ENCODE data around the gene RAMAC. TPM values are rescaled to one million over a fixed set of nuclear protein-coding genes. Genes with fewer than 3 reads are reported as not detected.

The RAMAC gene
- polyA plus RNA-seq, 2 of the 4 experiments (the other 2 are of a cell fraction), result 38.9 to 68.1 TPM

GRCh38 chr15:83010709-83011270, 24.8 kb downstream of the RAMAC start:
- ChIA-PET CTCF (interaction anchor here (0.6 to 5.4 kb wide), 43 partner anchors 7 to 476 kb away, joined by 3 to 60 read pairs (median 5); partner anchors contain the start of genes BTBD1, RPS17 and SH3GL3), POLR2A (interaction anchor here (0.6 to 2.6 kb wide), 7 partner anchors 9 to 470 kb away, joined by 3 to 16 read pairs (median 9); partner anchors contain the start of genes BTBD1, RAMAC and RPS17)
- peak; percentile 88 to 94 for DNase-seq (ENCODE audit: low read depth in 1 of 2, low spot score in 1 of 2)
- no peaks in the 10 kb centered on the region for H3K9me3 ChIP-seq
- H3K4me1 ChIP-seq, result peaks cover 26% of the 10 kb centered on the region
- peak overlapping the region; percentile 86 for H3K4me2 ChIP-seq
- WGBS (ENCODE audit: missing lambda C conversion rate), result 4% methylated on average over 15 of the region's 15 CpGs
- H3K4me3 ChIP-seq, result peak overlapping the region; percentile 72
- TF ChIP-seq MYC (IDR thresholded peaks at IDR 0.05; ENCODE audit: borderline replicate concordance, low read length) (no peak), ZFP36 (IDR thresholded peaks at IDR 0.05; ENCODE audit: borderline replicate concordance, partially characterized antibody) (no peak), JUNB (IDR thresholded peaks at IDR 0.05) (no peak), TP53 (CRISPR knock-in tag; IDR thresholded peaks at IDR 0.05) (0 out of 2 replicates have a peak, but pooled peaks have one; percentile 17), FOXS1 (CRISPR knock-in tag; IDR thresholded peaks at IDR 0.05) (no peak), PHF8 (IDR thresholded peaks at IDR 0.05; ENCODE audit: borderline replicate concordance, low read depth) (no peak; the same call in 1 of the 2 replicates), RAD21 (conservative IDR thresholded peaks at IDR 0.05 in 1 of 2, IDR thresholded peaks at IDR 0.05 in 1 of 2) (peak; percentile 55 to 72), HOXB5 (CRISPR knock-in tag; IDR thresholded peaks at IDR 0.05) (0 out of 2 replicates have a peak, but pooled peaks have one; percentile 24), HOXB13 (CRISPR knock-in tag; IDR thresholded peaks at IDR 0.05; ENCODE audit: low read depth) (no peak), EHMT2 (IDR thresholded peaks at IDR 0.05; ENCODE audit: low read depth) (peak; percentile 80; the same call in 1 of the 2 replicates), HMGXB4 (CRISPR knock-in tag; IDR thresholded peaks at IDR 0.05; ENCODE audit: borderline replicate concordance) (no peak), HES2 (IDR thresholded peaks at IDR 0.05) (no peak), NFE2L2 (conservative IDR thresholded peaks at IDR 0.05; ENCODE audit: low read length) (0 out of 2 replicates have a peak, but pooled peaks have one; percentile 2), KDM5A (IDR thresholded peaks at IDR 0.05) (peak; percentile 70; the same call in 1 of the 2 replicates), SMC3 (IDR thresholded peaks at IDR 0.05) (peak; percentile 63), CTCF (IDR thresholded peaks at IDR 0.05) (peak; percentile 85), BCL3 (IDR thresholded peaks at IDR 0.05) (no peak), RARB (CRISPR knock-in tag; IDR thresholded peaks at IDR 0.05) (no peak), RNF2 (IDR thresholded peaks at IDR 0.05; ENCODE audit: borderline replicate concordance, low read depth) (no peak)
- H3K27ac ChIP-seq, result peak overlapping the region; percentile 78 to 92
- FAIRE-seq, result peak; percentile 77
- peak; percentile 87 to 88 for ATAC-seq

All from A549 (cell line).